Muscle of leg (tissue), 11 donors: ENCODE measurements around the gene SLC26A5. TPM values are rescaled to one million over a fixed set of nuclear protein-coding genes. Genes with fewer than 3 reads are reported as not detected.
A peak's percentile ranks its signal among the peaks of the same experiment; 100 is the strongest.

Experiments
- DNase-seq: peaks from one replicate; pipeline ENCODE4 v3.0.0; 2013
- H3K27ac ChIP-seq: one replicate; pipeline ENCODE4 v1.5.1; 2013; ENCODE audit warnings: mild to moderate bottlenecking, low read length, control low read depth
- H3K27me3 ChIP-seq: one replicate; pipeline ENCODE4 v1.6.1; 2013; ENCODE audit warnings: low read length; ENCODE audit not compliant: control insufficient read depth, insufficient read depth
- H3K36me3 ChIP-seq: one replicate; pipeline ENCODE4 v1.6.1; 2013; ENCODE audit warnings: low read length; ENCODE audit not compliant: control insufficient read depth, insufficient read depth
- H3K4me1 ChIP-seq: one replicate; pipeline ENCODE4 v1.6.1; 2013; ENCODE audit warnings: low read length; ENCODE audit not compliant: control insufficient read depth, insufficient read depth
- H3K4me3 ChIP-seq: one replicate; pipeline ENCODE4 v1.5.1; 2013; ENCODE audit warnings: low read length, control low read depth
- H3K9me3 ChIP-seq: replicated peaks from 2 replicates; pipeline ENCODE4 v1.6.1; 2013; ENCODE audit warnings: low read depth, low read length; ENCODE audit not compliant: control insufficient read depth
- WGBS: methylation state at CpG from one replicate; pipeline ENCODE4 v1.1.5; 2013; ENCODE audit warnings: missing lambda C conversion rate; ENCODE audit not compliant: insufficient coverage; 5-methylcytosine and 5-hydroxymethylcytosine counted together
- polyA plus RNA-seq, 8 donors: library from polyadenylated mRNA; unstranded; fragments of 120-200 nt; gene quantifications; one replicate each; pipeline versions ENCODE4 v1.2.1 to v1.2.3, GENCODE V29; 2013; ENCODE audit warnings: inconsistent platforms in 1 of 8, low replicate concordance in 1 of 8; ENCODE audit not compliant: insufficient read length in 8 of 8, insufficient read depth in 1 of 8
- total RNA-seq: library from RNA; stranded (reverse); fragments of 120-200 nt; gene quantifications from one replicate; pipeline ENCODE4 v1.2.4, GENCODE V29; 2013

SLC26A5 gene
- total and polyA plus RNA-seq, 9 donors: 0.12 to 0.31 (median 0.18) TPM; not detected in 3

- 26% methylated on average over 3 of the region's 13 CpGs for WGBS
- Histone ChIP-seq H3K4me1 (peaks cover 6% of the 10 kb centered on the region), H3K27ac (no peak overlapping the region)
These were observed 97.6 kb downstream of the SLC26A5 start for GRCh38 chr7:103348452-103348851.

GRCh38 chr7:103347507-103348267 lies 98.3 kb downstream of the SLC26A5 start, which contains the start of gene PSMC2:
Gene PSMC2 (plus strand): TSS chr7:103347643. CDS start chr7:103347712, 69 bp downstream.
- Histone ChIP-seq H3K4me1 (peaks cover 6% of the 10 kb centered on the region), H3K4me3 (peak within 1 kb of the TSS; percentile 90), H3K27ac (peak within 1 kb of the TSS; percentile 98), H3K36me3 (no peaks in the 10 kb centered on the region), H3K27me3 (no peaks in the 10 kb centered on the region), H3K9me3 (no peaks in the 10 kb centered on the region)
- DNase-seq: peak; percentile 98
- 0% methylated on average over 18 of the region's 25 CpGs for WGBS

More at GRCh38 chr7:103348452-103348851, 97.6 kb downstream of the SLC26A5 start:
- no peaks in the 10 kb centered on the region for H3K27me3 ChIP-seq
- peak overlapping the region; percentile 90 for H3K4me3 ChIP-seq
- DNase-seq: no peak
- peaks cover 2% of the 10 kb centered on the region for H3K36me3 ChIP-seq
- H3K9me3 ChIP-seq: no peaks in the 10 kb centered on the region

GRCh38 chr7:103346396-103346795 lies 99.6 kb downstream of the SLC26A5 start:
- H3K9me3 ChIP-seq: no peaks in the 10 kb centered on the region
- H3K27ac ChIP-seq: no peak overlapping the region
- no peak for DNase-seq
- no peaks in the 10 kb centered on the region for H3K36me3 ChIP-seq
- H3K4me3 ChIP-seq: no peak overlapping the region
- no CpG with 5 or more reads among the region's 5 CpGs for WGBS
- peaks cover 6% of the 10 kb centered on the region for H3K4me1 ChIP-seq
- H3K27me3 ChIP-seq: no peaks in the 10 kb centered on the region

DNA sequence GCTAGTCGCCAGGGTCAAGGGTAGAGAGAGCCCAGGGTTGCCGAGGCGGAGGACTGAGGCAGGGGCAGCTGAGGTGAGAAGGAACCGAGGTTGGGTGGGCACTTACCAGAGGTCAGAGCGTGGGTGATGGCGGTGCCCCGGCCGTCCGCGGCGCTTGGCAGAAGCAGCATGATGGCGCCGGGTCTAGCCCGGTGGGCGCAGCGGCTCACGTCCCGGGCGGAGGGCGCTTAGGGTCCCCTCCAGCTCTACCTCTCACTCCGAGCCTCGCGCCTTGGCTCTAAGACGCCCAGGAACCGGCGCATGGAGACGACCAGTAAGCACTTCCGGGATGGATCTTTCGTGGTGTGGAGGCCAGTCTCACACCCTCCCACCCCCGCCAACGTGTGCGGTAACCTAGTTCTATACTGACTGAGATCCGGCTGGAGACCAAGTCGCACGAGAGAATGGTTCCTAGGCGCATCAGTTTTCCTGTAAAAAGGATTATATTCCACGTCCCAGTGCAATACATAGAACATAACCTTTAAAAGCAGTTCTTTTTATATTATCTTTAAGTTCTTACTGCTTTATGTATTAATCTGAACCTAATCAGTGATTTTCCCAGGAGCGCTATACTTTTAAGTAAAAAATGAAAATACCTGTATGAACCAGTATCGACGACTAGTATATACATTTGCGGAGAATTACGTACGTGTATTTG lies 101.4 kb downstream of the SLC26A5 start, which contains the start of gene DNAJC2:
DNAJC2 (minus strand) TSS at position 315 of the 697 bp plus-strand sequence; CDS start at position 170, 145 bp downstream.
- peak; percentile 97 for DNase-seq
- H3K27me3 ChIP-seq: no peaks in the 10 kb centered on the region
- peak within 1 kb of the TSS; percentile 73 for H3K4me3 ChIP-seq
- H3K36me3 ChIP-seq: peaks cover 9% of the 10 kb centered on the region
- peaks cover 3% of the 10 kb centered on the region for H3K4me1 ChIP-seq
- 0% methylated on average over 32 of the region's 43 CpGs for WGBS
- H3K27ac ChIP-seq: peak within 1 kb of the TSS; percentile 94
- H3K9me3 ChIP-seq: no peaks in the 10 kb centered on the region

DNA sequence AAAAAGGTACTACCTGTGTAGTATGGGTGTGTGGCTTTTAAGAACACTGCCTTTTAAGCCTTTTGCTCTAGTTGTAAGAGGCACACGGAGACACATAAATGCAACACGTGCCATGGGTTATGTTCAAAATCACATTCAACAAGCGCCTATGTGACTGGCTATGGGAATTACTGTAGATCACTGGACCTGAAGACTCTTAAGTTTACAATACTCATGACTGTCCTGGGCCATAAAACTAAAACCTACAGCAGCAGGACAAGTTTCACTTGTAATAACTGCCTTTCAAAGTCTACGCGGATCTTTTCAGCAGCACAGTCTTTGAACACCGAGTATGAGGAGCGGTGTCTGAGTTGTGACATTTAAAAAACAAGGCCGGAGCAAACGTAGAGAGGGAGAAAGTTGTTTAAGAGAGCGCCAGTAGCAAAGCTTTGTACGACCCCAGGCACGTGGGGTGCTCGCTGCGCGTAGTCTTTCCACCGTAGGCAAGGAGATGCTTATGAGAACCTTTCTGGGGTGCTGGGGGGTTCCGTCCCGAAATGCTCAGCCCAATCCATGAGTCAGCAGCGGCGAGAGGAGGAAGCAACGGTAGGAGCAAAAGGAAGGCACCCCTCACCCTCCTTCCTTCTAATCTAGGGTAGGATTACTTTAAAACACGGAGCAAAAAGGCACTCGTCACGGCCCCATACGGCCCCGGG lies 102.1 kb downstream of the SLC26A5 start:
- Histone ChIP-seq H3K9me3 (no peaks in the 10 kb centered on the region), H3K36me3 (peaks cover 11% of the 10 kb centered on the region), H3K4me1 (peaks cover 3% of the 10 kb centered on the region), H3K27me3 (no peaks in the 10 kb centered on the region), H3K4me3 (peak overlapping the region; percentile 73), H3K27ac (peak overlapping the region; percentile 94)
- peak; percentile 40 for DNase-seq
- 0% methylated on average over 15 of the region's 26 CpGs for WGBS

GRCh38 chr7:103343332-103343731 lies 102.7 kb downstream of the SLC26A5 start:
- DNase-seq: no peak
- H3K27ac ChIP-seq: no peak overlapping the region

DNA sequence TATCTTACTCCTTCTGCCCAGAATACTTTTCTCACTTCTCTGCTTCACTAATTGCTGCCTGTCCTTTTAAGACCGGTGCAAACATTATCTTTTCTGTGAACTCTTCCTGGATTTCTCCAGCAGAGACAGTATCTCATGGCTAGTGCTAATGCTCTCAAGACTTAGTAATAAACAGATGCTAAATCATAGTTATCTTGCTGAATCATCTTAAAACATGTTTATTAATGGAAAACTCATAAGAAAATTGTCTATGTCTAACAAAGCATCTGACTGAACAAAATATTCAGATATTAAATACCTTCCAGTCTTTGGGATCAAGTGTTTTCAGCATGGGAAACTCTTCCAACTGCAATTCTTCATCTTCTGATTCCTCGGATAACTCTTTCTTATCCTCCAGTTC lies 104.5 kb downstream of the SLC26A5 start:
- Histone ChIP-seq H3K9me3 (no peaks in the 10 kb centered on the region), H3K4me1 (no peaks in the 10 kb centered on the region), H3K4me3 (no peak overlapping the region), H3K27ac (no peak overlapping the region), H3K36me3 (peaks cover 23% of the 10 kb centered on the region), H3K27me3 (no peaks in the 10 kb centered on the region)
- no CpG with 5 or more reads among the region's 2 CpGs for WGBS
- DNase-seq: no peak

More at GRCh38 chr7:103343332-103343731, 102.7 kb downstream of the SLC26A5 start:
- peaks cover 2% of the 10 kb centered on the region for H3K4me1 ChIP-seq
- no peaks in the 10 kb centered on the region for H3K9me3 ChIP-seq
- H3K27me3 ChIP-seq: no peaks in the 10 kb centered on the region
- H3K36me3 ChIP-seq: peaks cover 11% of the 10 kb centered on the region
- H3K4me3 ChIP-seq: peak overlapping the region; percentile 73

- H3K27ac ChIP-seq: no peak overlapping the region
- no peaks in the 10 kb centered on the region for H3K4me1 ChIP-seq
- peaks cover 28% of the 10 kb centered on the region for H3K36me3 ChIP-seq
- DNase-seq: no peak
- no peak overlapping the region for H3K4me3 ChIP-seq
- no CpG with 5 or more reads among the region's 2 CpGs for whole genome bisulfite sequencing
- H3K27me3 ChIP-seq: no peaks in the 10 kb centered on the region
- no peaks in the 10 kb centered on the region for H3K9me3 ChIP-seq
These were observed 107.1 kb downstream of the SLC26A5 start for GRCh38 chr7:103338864-103339263.

- H3K9me3 ChIP-seq: no peaks in the 10 kb centered on the region
- WGBS: no CpG with 5 or more reads among the region's 2 CpGs
These were observed 109.2 kb downstream of the SLC26A5 start for GRCh38 chr7:103336761-103337160.

GRCh38 chr7:103325744-103326143 lies 120.3 kb downstream of the SLC26A5 start:
- Histone ChIP-seq H3K27me3 (no peaks in the 10 kb centered on the region), H3K36me3 (peaks cover 34% of the 10 kb centered on the region), H3K4me3 (no peak overlapping the region), H3K27ac (no peak overlapping the region), H3K9me3 (no peaks in the 10 kb centered on the region), H3K4me1 (no peaks in the 10 kb centered on the region)
- DNase-seq: no peak
- WGBS: 100% methylated on average over 2 of the region's 8 CpGs

More at GRCh38 chr7:103336761-103337160, 109.2 kb downstream of the SLC26A5 start:
- DNase-seq: no peak
- Histone ChIP-seq H3K4me1 (no peaks in the 10 kb centered on the region), H3K4me3 (no peak overlapping the region), H3K36me3 (peaks cover 28% of the 10 kb centered on the region), H3K27ac (no peak overlapping the region), H3K27me3 (no peaks in the 10 kb centered on the region)
